Astrocyte of the spinal cord (primary cell): Measurements from ENCODE around the gene KANTR.

Experiments
- DNase-seq: peaks from one replicate; pipeline ENCODE4 v3.0.0; 2011; ENCODE audit warnings: low read depth, low spot score
- H3K4me3 ChIP-seq: 2 replicates; pipeline ENCODE4 v1.5.1; 2011; ENCODE audit warnings: low read depth, mild to moderate bottlenecking, low read length, moderate library complexity
- in situ Hi-C: cut with HindIII; loops from 2 replicates; pipeline ENCODE4 v1.10.0; 2017; ENCODE audit warnings: low sequenced_read_pairs
- TF ChIP-seq, protein P1 (sequence below): IDR thresholded peaks from 2 replicates; pipeline ENCODE4 v1.5.1; 2012; ENCODE audit warnings: low read depth, mild to moderate bottlenecking, low read length, inconsistent platforms

Gene KANTR

GRCh38 chrX:53072418-53073114, 21.4 kb upstream of the KANTR start:
- TF ChIP-seq, protein P1, sequence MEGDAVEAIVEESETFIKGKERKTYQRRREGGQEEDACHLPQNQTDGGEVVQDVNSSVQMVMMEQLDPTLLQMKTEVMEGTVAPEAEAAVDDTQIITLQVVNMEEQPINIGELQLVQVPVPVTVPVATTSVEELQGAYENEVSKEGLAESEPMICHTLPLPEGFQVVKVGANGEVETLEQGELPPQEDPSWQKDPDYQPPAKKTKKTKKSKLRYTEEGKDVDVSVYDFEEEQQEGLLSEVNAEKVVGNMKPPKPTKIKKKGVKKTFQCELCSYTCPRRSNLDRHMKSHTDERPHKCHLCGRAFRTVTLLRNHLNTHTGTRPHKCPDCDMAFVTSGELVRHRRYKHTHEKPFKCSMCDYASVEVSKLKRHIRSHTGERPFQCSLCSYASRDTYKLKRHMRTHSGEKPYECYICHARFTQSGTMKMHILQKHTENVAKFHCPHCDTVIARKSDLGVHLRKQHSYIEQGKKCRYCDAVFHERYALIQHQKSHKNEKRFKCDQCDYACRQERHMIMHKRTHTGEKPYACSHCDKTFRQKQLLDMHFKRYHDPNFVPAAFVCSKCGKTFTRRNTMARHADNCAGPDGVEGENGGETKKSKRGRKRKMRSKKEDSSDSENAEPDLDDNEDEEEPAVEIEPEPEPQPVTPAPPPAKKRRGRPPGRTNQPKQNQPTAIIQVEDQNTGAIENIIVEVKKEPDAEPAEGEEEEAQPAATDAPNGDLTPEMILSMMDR, result no peak
- DNase-seq, result no peak
- in situ Hi-C loops, result no loop called here
- H3K4me3 ChIP-seq, result no peak overlapping the region

- DNase-seq, result no peak
- TF ChIP-seq, protein P1, result no peak
- in situ Hi-C loops, result no loop called here
- no peak overlapping the region for H3K4me3 ChIP-seq
Measured at GRCh38 chrX:53073115-53073586, 20.8 kb upstream of the KANTR start.

DNA sequence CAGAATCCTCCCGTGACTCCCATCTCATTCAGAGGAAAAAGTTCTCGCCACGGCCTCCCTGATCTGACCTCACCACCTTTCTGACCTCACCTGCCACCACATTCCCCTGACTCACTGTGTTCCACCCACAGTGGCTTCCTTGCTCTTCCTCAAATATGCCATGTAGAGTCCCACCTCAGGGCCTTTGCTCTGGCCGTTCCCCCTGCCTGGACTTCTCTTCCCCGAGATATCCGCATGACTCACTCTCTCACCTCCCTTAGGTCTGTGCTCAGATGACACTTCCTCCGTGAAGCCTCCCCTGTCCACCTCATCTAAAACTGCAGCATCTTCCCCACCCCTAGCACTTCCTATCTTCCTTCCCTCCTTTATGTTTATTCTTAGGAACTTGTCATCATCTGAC, 18.9 kb upstream of the KANTR start:
- in situ Hi-C loops, result no loop called here
- DNase-seq, result no peak
- TF ChIP-seq, protein P1, result no peak

GRCh38 chrX:53076671-53077070, 17.3 kb upstream of the KANTR start:
- DNase-seq, result no peak
- in situ Hi-C loops, result no loop called here
- TF ChIP-seq, protein P1, result no peak
- no peak overlapping the region for H3K4me3 ChIP-seq

More for the DNA sequence above, 18.9 kb upstream of the KANTR start:
- no peak overlapping the region for H3K4me3 ChIP-seq

- no peak for DNase-seq
- in situ Hi-C loops, result no loop called here
- H3K4me3 ChIP-seq, result no peak overlapping the region
- TF ChIP-seq, protein P1, result no peak
Measured at GRCh38 chrX:53077207-53078197, 16.4 kb upstream of the KANTR start.

GRCh38 chrX:53078943-53079342, 15.0 kb upstream of the KANTR start:
- no peak for DNase-seq
- H3K4me3 ChIP-seq, result no peak overlapping the region
- TF ChIP-seq, protein P1, result no peak
- in situ Hi-C loops, result no loop called here
